VCaP (cell line): ENCODE measurements around the gene FAM110A.
"Not testable (repeated sequence)": the region's sequence is repeated elsewhere in the genome, so short reads cannot be mapped to it uniquely, and the experiment has no call there.

Experiments used
- H3K27ac ChIP-seq: fragments of 450-650 bp; 2 replicates; pipeline ENCODE4 v1.5.1; 2017
- TF ChIP-seq, protein P1 (sequence below): fragments of 450-650 bp; conservative IDR thresholded peaks from 2 replicates; pipeline ENCODE4 v1.5.1; 2017; ENCODE audit warnings: mild to moderate bottlenecking, moderate library complexity

Gene FAM110A

GRCh38 chr20:825710-826421 is 7.6 kb upstream of the FAM110A start:
- TF ChIP-seq, protein P1, sequence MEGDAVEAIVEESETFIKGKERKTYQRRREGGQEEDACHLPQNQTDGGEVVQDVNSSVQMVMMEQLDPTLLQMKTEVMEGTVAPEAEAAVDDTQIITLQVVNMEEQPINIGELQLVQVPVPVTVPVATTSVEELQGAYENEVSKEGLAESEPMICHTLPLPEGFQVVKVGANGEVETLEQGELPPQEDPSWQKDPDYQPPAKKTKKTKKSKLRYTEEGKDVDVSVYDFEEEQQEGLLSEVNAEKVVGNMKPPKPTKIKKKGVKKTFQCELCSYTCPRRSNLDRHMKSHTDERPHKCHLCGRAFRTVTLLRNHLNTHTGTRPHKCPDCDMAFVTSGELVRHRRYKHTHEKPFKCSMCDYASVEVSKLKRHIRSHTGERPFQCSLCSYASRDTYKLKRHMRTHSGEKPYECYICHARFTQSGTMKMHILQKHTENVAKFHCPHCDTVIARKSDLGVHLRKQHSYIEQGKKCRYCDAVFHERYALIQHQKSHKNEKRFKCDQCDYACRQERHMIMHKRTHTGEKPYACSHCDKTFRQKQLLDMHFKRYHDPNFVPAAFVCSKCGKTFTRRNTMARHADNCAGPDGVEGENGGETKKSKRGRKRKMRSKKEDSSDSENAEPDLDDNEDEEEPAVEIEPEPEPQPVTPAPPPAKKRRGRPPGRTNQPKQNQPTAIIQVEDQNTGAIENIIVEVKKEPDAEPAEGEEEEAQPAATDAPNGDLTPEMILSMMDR, result no peak

DNA sequence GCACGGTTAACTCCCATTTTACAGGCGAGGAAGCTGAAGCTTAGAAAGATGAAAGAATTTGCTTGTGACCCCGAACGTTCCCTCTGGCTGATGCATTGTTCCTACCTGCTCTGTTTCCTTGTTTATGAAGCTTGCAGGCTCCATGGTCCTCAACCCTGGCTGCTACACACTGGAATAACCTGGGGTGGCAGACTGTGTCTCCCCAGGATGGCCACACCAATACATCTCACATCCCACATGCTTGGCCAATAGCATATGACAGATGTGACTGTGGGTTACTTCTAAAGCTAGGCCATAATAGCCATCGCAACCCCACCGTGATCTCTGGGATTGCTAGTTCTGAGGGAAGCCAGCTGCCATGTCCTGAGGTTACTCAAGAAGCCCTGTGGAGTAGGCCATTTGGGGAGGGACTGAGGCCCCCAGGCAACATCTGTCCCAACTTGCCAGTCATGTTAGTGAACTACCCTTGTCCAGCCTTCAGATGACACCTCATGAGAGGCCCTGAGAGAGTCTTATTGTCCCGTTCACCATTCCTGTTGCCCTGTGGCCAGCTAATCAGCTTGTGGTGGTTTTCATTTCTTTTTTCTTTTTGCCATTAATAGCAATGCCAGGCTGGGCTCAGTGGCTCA is 6.7 kb upstream of the FAM110A start:
- TF ChIP-seq, protein P1, result no peak

More at GRCh38 chr20:825710-826421, 7.6 kb upstream of the FAM110A start:
- no peak overlapping the region for H3K27ac ChIP-seq

DNA sequence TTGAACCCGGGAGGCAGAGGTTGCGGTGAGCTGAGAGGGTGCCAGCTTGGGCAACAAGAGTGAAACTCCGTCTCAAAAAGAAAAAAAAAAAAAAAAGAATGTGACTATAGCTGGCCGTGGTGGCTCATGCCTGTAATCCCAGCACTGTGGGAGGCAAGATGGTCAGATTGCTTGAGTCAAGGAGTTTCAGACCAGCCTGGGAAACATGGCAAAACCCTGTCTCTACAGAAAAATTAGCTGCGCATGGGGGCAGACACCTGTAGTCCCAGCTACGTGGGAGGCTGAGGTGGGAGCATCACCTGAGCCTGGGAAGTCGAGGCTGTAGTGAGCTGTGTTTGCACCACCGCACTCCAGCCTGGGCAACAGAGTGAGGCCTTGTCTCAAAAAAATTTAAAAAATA is 5.5 kb upstream of the FAM110A start:
- not testable (repeated sequence) for H3K27ac ChIP-seq

More for the DNA sequence above, 6.7 kb upstream of the FAM110A start:
- H3K27ac ChIP-seq, result no peak overlapping the region

DNA sequence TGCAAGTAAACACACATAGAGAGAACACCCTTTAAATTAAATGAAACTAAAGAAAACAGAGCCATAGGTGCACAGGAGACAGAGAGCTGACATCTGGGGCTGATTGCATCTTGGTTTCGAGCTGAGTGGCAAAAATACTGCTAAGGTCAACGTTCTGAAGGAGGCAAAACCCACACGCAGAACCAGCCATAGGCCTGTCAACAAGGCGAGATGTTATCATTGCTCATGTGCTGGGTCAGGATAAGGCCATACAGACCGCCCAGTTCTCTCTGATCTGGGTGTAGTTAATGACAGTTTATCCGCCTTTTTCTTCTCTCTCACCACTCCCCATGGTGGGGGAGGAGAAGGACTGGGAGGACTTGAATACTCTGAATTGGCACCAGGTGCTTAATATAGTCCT is 4.5 kb upstream of the FAM110A start:
- TF ChIP-seq, protein P1, result no peak
- no peak overlapping the region for H3K27ac ChIP-seq

- TF ChIP-seq, protein P1, result no peak
- H3K27ac ChIP-seq, result no peak overlapping the region
Observed at GRCh38 chr20:829551-829950, 4.0 kb upstream of the FAM110A start.

DNA sequence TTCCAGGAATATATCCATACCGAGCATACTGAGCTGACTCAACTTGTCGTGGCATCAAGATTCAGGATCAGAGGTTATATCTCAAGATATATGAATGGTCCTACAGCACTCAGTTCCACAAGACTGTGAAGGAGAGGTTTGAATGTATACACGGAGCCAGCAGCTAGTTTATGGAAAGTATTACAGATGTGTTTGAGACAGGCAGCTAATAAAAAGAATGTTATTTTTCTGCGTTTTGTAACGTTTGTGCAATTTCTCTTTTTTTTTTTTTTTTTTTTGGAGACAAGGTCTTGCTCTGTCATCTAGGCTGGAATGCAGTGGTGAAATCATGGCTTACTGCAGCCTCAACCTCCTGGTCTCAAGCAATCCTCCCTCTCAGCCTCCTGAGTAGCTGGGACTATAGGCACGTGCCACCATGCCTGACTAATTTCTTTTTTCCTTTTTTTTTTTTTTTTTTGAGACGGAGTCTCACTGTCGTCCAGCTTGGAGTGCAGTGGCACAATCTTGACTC is 3.4 kb upstream of the FAM110A start:
- H3K27ac ChIP-seq, result no peak overlapping the region
- TF ChIP-seq, protein P1, result no peak

GRCh38 chr20:831251-831650 is 2.3 kb upstream of the FAM110A start:
- TF ChIP-seq, protein P1, result no peak
- no peak overlapping the region for H3K27ac ChIP-seq

- TF ChIP-seq, protein P1, result no peak
- peak overlapping the region; percentile 89; the same call in 1 of the 2 replicates for H3K27ac ChIP-seq
Observed at GRCh38 chr20:831956-832355, 1.6 kb upstream of the FAM110A start.
